GM18507 (cell line): ENCODE measurements around the gene EEF1AKMT4.

Experiments used
- DNase-seq: peaks from one replicate; pipeline ENCODE4 v3.0.0; 2011; ENCODE audit warnings: low read depth; ENCODE audit not compliant: insufficient read length; ENCODE audit errors: extremely low spot score
- FAIRE-seq: peaks from 2 replicates; lab custom pipeline; 2011; peaks lifted over from hg19 to GRCh38; lab: Jason Lieb, UNC

The EEF1AKMT4 gene

GRCh38 chr3:184249412-184250166 lies at the start of gene EEF1AKMT4:
Gene EEF1AKMT4 (plus strand): TSS chr3:184249672. CDS start chr3:184249695, 23 bp downstream.
- DNase-seq, result peak; percentile 91
- FAIRE-seq, result peak; percentile 98

- DNase-seq (no peak), FAIRE-seq (no peak)
Measured at GRCh38 chr3:184200825-184201224, 48.6 kb upstream of the EEF1AKMT4 start.

GRCh38 chr3:184203526-184203925 lies 45.9 kb upstream of the EEF1AKMT4 start:
- DNase-seq, result no peak
- no peak for FAIRE-seq

- DNase-seq, result no peak
- FAIRE-seq, result no peak
Measured at GRCh38 chr3:184209146-184209923, 40.1 kb upstream of the EEF1AKMT4 start.

- DNase-seq (no peak), FAIRE-seq (no peak)
Measured at GRCh38 chr3:184211297-184211696, 38.2 kb upstream of the EEF1AKMT4 start.

GRCh38 chr3:184211718-184212117 lies 37.8 kb upstream of the EEF1AKMT4 start:
- no peak for FAIRE-seq
- no peak for DNase-seq

- DNase-seq, result no peak
- no peak for FAIRE-seq
Measured at GRCh38 chr3:184218814-184219213, 30.7 kb upstream of the EEF1AKMT4 start.

GRCh38 chr3:184222521-184222920 lies 27.0 kb upstream of the EEF1AKMT4 start:
- no peak for FAIRE-seq
- DNase-seq, result no peak

- DNase-seq (no peak), FAIRE-seq (no peak)
Measured at GRCh38 chr3:184223946-184224345, 25.5 kb upstream of the EEF1AKMT4 start.

- DNase-seq, result no peak
- FAIRE-seq, result peak; percentile 60
Measured at GRCh38 chr3:184227481-184227935, 22.0 kb upstream of the EEF1AKMT4 start.

GRCh38 chr3:184228376-184229137 lies 20.9 kb upstream of the EEF1AKMT4 start:
- DNase-seq, result no peak
- no peak for FAIRE-seq

GRCh38 chr3:184229394-184230080 lies 19.9 kb upstream of the EEF1AKMT4 start, which contains the start of gene VWA5B2:
Gene VWA5B2 (plus strand): TSS chr3:184229585. CDS start chr3:184230529, 944 bp downstream.
- FAIRE-seq, result no peak
- peak; percentile 64 for DNase-seq

- FAIRE-seq, result no peak
- DNase-seq, result no peak
Measured at GRCh38 chr3:184230081-184230602, 19.3 kb upstream of the EEF1AKMT4 start.

GRCh38 chr3:184230603-184231528 lies 18.6 kb upstream of the EEF1AKMT4 start:
- DNase-seq, result no peak

GRCh38 chr3:184231671-184232070 lies 17.8 kb upstream of the EEF1AKMT4 start:
- DNase-seq, result no peak
- no peak for FAIRE-seq

More at GRCh38 chr3:184230603-184231528, 18.6 kb upstream of the EEF1AKMT4 start:
- FAIRE-seq, result no peak

GRCh38 chr3:184233127-184233843 lies 16.2 kb upstream of the EEF1AKMT4 start:
- FAIRE-seq (no peak), DNase-seq (no peak)

- FAIRE-seq (no peak), DNase-seq (no peak)
Measured at GRCh38 chr3:184234224-184234623, 15.2 kb upstream of the EEF1AKMT4 start.
